ENCODE data around the gene MRPL9. TPM values are rescaled to one million over a fixed set of nuclear protein-coding genes. Genes with fewer than 3 reads are reported as not detected.

MRPL9 gene
- 81.0 TPM for polyA plus RNA-seq (2013)

GRCh38 chr1:151762941-151763921 lies at the start of gene MRPL9:
Gene MRPL9, minus strand, starts transcription at chr1:151763496. Its CDS starts 17 bp downstream, at chr1:151763479.
- Histone ChIP-seq H3K9me3 (ENCODE audit: control extremely low read depth in 1 of 5, control insufficient read depth in 4 of 5, insufficient read depth in 2 of 5, low read depth in 1 of 5, low read length in 4 of 5) (no peaks in the 10 kb centered on the region), H3K4me1 (ENCODE audit: control extremely low read depth in 1 of 4, control insufficient read depth in 4 of 4, insufficient read depth in 4 of 4, low read length in 3 of 4) (peaks cover 5 to 20% (median 16%) of the 10 kb centered on the region in 4 experiments), H3K27me3 (replicated peaks in 2 of 5; ENCODE audit: control insufficient read depth in 4 of 5, insufficient read depth in 5 of 5, low read length in 4 of 5) (no peaks in the 10 kb centered on the region), H3K4me3 (ENCODE audit: control insufficient read depth in 1 of 7, extremely low read depth in 1 of 7, insufficient read depth in 4 of 7, low read depth in 2 of 7, low read length in 6 of 7) (peak within 1 kb of the TSS; percentile 71 to 92 (median 87)), H3K36me3 (ENCODE audit: control insufficient read depth in 4 of 4, insufficient read depth in 4 of 4, low read length in 3 of 4) (peaks cover 5 to 35% (median 27%) of the 10 kb centered on the region in 4 experiments), H3K27ac (ENCODE audit: insufficient read depth in 1 of 2, low read depth in 1 of 2, low read length in 2 of 2, poor library complexity in 1 of 2, severe bottlenecking in 2 of 2) (peak within 1 kb of the TSS; percentile 69 to 90)
- ChIA-PET CTCF (interaction anchor here (1.1 to 2.6 kb wide), 8 partner anchors 10 to 231 kb away, joined by 3 to 8 read pairs (median 4); partner anchors contain the start of gene TDRKH), POLR2A (interaction anchor here (0.6 to 1.2 kb wide), 3 partner anchors 27 to 58 kb away, joined by 3 to 4 read pairs (median 4); partner anchors contain the start of gene TDRKH)
- DNase-seq = peak; percentile 79 to 87 (median 82)
- WGBS (ENCODE audit: insufficient coverage) = 0% methylated on average over 45 of the region's 68 CpGs

- WGBS (ENCODE audit: insufficient coverage) = 97% methylated on average over 6 of the region's 9 CpGs
- no peaks in the 10 kb centered on the region for H3K9me3 ChIP-seq (ENCODE audit: control extremely low read depth in 1 of 5, control insufficient read depth in 4 of 5, insufficient read depth in 2 of 5, low read depth in 1 of 5, low read length in 4 of 5)
Measured at GRCh38 chr1:151811181-151811580, 47.9 kb upstream of the MRPL9 start.

GRCh38 chr1:151809985-151810556 lies 46.8 kb upstream of the MRPL9 start:
- no peaks in the 10 kb centered on the region for H3K27me3 ChIP-seq (replicated peaks in 2 of 5; ENCODE audit: control insufficient read depth in 4 of 5, insufficient read depth in 5 of 5, low read length in 4 of 5)
- POLR2A ChIA-PET = no interaction called here
- CTCF ChIA-PET = interaction anchor here (0.8 kb wide), 1 partner anchor 18 kb away, joined by 3 read pairs; no protein-coding TSS in a partner anchor

More at GRCh38 chr1:151811181-151811580, 47.9 kb upstream of the MRPL9 start:
- no peaks in the 10 kb centered on the region for H3K36me3 ChIP-seq (ENCODE audit: control insufficient read depth in 4 of 4, insufficient read depth in 4 of 4, low read length in 3 of 4)
- H3K4me1 ChIP-seq (ENCODE audit: control extremely low read depth in 1 of 4, control insufficient read depth in 4 of 4, insufficient read depth in 4 of 4, low read length in 3 of 4) = peaks cover 2 to 17% (median 15%) of the 10 kb centered on the region in 4 experiments
- no peak overlapping the region for H3K4me3 ChIP-seq (ENCODE audit: control insufficient read depth in 1 of 7, extremely low read depth in 1 of 7, insufficient read depth in 4 of 7, low read depth in 2 of 7, low read length in 6 of 7)
- CTCF ChIA-PET = interaction anchor here (1.2 to 2.0 kb wide), 2 partner anchors 9 to 74 kb away, joined by 3 to 4 read pairs; no protein-coding TSS in a partner anchor
- POLR2A ChIA-PET = no interaction called here
- DNase-seq = no peak
- H3K27me3 ChIP-seq (replicated peaks in 2 of 5; ENCODE audit: control insufficient read depth in 4 of 5, insufficient read depth in 5 of 5, low read length in 4 of 5) = no peaks in the 10 kb centered on the region
- no peak overlapping the region for H3K27ac ChIP-seq (ENCODE audit: insufficient read depth in 1 of 2, low read depth in 1 of 2, low read length in 2 of 2, poor library complexity in 1 of 2, severe bottlenecking in 2 of 2)

GRCh38 chr1:151809290-151809984 lies 46.1 kb upstream of the MRPL9 start:
- no peaks in the 10 kb centered on the region for H3K36me3 ChIP-seq (ENCODE audit: control insufficient read depth in 4 of 4, insufficient read depth in 4 of 4, low read length in 3 of 4)
- H3K27ac ChIP-seq (ENCODE audit: insufficient read depth in 1 of 2, low read depth in 1 of 2, low read length in 2 of 2, poor library complexity in 1 of 2, severe bottlenecking in 2 of 2) = no peak overlapping the region
- POLR2A ChIA-PET = no interaction called here
- no peak overlapping the region for H3K4me3 ChIP-seq (ENCODE audit: control insufficient read depth in 1 of 7, extremely low read depth in 1 of 7, insufficient read depth in 4 of 7, low read depth in 2 of 7, low read length in 6 of 7)
- H3K4me1 ChIP-seq (ENCODE audit: control extremely low read depth in 1 of 4, control insufficient read depth in 4 of 4, insufficient read depth in 4 of 4, low read length in 3 of 4) = peaks cover 0 to 3% (median 0%) of the 10 kb centered on the region in 4 experiments
- 72% methylated on average over 5 of the region's 8 CpGs for WGBS (ENCODE audit: insufficient coverage)
- no peaks in the 10 kb centered on the region for H3K9me3 ChIP-seq (ENCODE audit: control extremely low read depth in 1 of 5, control insufficient read depth in 4 of 5, insufficient read depth in 2 of 5, low read depth in 1 of 5, low read length in 4 of 5)
- H3K27me3 ChIP-seq (replicated peaks in 2 of 5; ENCODE audit: control insufficient read depth in 4 of 5, insufficient read depth in 5 of 5, low read length in 4 of 5) = peaks cover 0 to 3% (median 0%) of the 10 kb centered on the region in 5 experiments
- CTCF ChIA-PET = interaction anchor here (0.8 kb wide), 1 partner anchor 18 kb away, joined by 3 read pairs; no protein-coding TSS in a partner anchor
- DNase-seq = no peak

More at GRCh38 chr1:151809985-151810556, 46.8 kb upstream of the MRPL9 start:
- Histone ChIP-seq H3K27ac (ENCODE audit: insufficient read depth in 1 of 2, low read depth in 1 of 2, low read length in 2 of 2, poor library complexity in 1 of 2, severe bottlenecking in 2 of 2) (no peak overlapping the region), H3K4me1 (ENCODE audit: control extremely low read depth in 1 of 4, control insufficient read depth in 4 of 4, insufficient read depth in 4 of 4, low read length in 3 of 4) (peaks cover 0 to 7% (median 4%) of the 10 kb centered on the region in 4 experiments), H3K9me3 (ENCODE audit: control extremely low read depth in 1 of 5, control insufficient read depth in 4 of 5, insufficient read depth in 2 of 5, low read depth in 1 of 5, low read length in 4 of 5) (no peaks in the 10 kb centered on the region), H3K36me3 (ENCODE audit: control insufficient read depth in 4 of 4, insufficient read depth in 4 of 4, low read length in 3 of 4) (no peaks in the 10 kb centered on the region), H3K4me3 (ENCODE audit: control insufficient read depth in 1 of 7, extremely low read depth in 1 of 7, insufficient read depth in 4 of 7, low read depth in 2 of 7, low read length in 6 of 7) (no peak overlapping the region)
- no CpG with 5 or more reads among the region's 1 CpG for WGBS (ENCODE audit: insufficient coverage)
- DNase-seq = no peak

GRCh38 chr1:151807766-151808165 lies 44.5 kb upstream of the MRPL9 start:
- H3K4me3 ChIP-seq (ENCODE audit: control insufficient read depth in 1 of 7, extremely low read depth in 1 of 7, insufficient read depth in 4 of 7, low read depth in 2 of 7, low read length in 6 of 7) = no peak overlapping the region
- peaks cover 0 to 6% (median 2%) of the 10 kb centered on the region in 5 experiments for H3K27me3 ChIP-seq (replicated peaks in 2 of 5; ENCODE audit: control insufficient read depth in 4 of 5, insufficient read depth in 5 of 5, low read length in 4 of 5)
- CTCF ChIA-PET = interaction anchor here (0.7 to 1.8 kb wide), 3 partner anchors 22 to 383 kb away, joined by 3 to 4 read pairs (median 3); no protein-coding TSS in a partner anchor
- H3K27ac ChIP-seq (ENCODE audit: insufficient read depth in 1 of 2, low read depth in 1 of 2, low read length in 2 of 2, poor library complexity in 1 of 2, severe bottlenecking in 2 of 2) = no peak overlapping the region
- no peaks in the 10 kb centered on the region for H3K9me3 ChIP-seq (ENCODE audit: control extremely low read depth in 1 of 5, control insufficient read depth in 4 of 5, insufficient read depth in 2 of 5, low read depth in 1 of 5, low read length in 4 of 5)
- POLR2A ChIA-PET = no interaction called here
- no CpG with 5 or more reads among the region's 1 CpG for WGBS (ENCODE audit: insufficient coverage)
- H3K4me1 ChIP-seq (ENCODE audit: control extremely low read depth in 1 of 4, control insufficient read depth in 4 of 4, insufficient read depth in 4 of 4, low read length in 3 of 4) = peaks cover 0 to 3% (median 0%) of the 10 kb centered on the region in 4 experiments
- DNase-seq = no peak
- no peaks in the 10 kb centered on the region for H3K36me3 ChIP-seq (ENCODE audit: control insufficient read depth in 4 of 4, insufficient read depth in 4 of 4, low read length in 3 of 4)

GRCh38 chr1:151807131-151807530 lies 43.8 kb upstream of the MRPL9 start:
- CTCF ChIA-PET = interaction anchor here (0.7 to 1.8 kb wide), 4 partner anchors 10 to 382 kb away, joined by 3 to 4 read pairs (median 4); no protein-coding TSS in a partner anchor
- WGBS (ENCODE audit: insufficient coverage) = 93% methylated on average over 3 of the region's 5 CpGs
- Histone ChIP-seq H3K27ac (ENCODE audit: insufficient read depth in 1 of 2, low read depth in 1 of 2, low read length in 2 of 2, poor library complexity in 1 of 2, severe bottlenecking in 2 of 2) (no peak overlapping the region), H3K4me3 (ENCODE audit: control insufficient read depth in 1 of 7, extremely low read depth in 1 of 7, insufficient read depth in 4 of 7, low read depth in 2 of 7, low read length in 6 of 7) (no peak overlapping the region), H3K27me3 (replicated peaks in 2 of 5; ENCODE audit: control insufficient read depth in 4 of 5, insufficient read depth in 5 of 5, low read length in 4 of 5) (peaks cover 0 to 6% (median 2%) of the 10 kb centered on the region in 5 experiments), H3K36me3 (ENCODE audit: control insufficient read depth in 4 of 4, insufficient read depth in 4 of 4, low read length in 3 of 4) (no peaks in the 10 kb centered on the region), H3K4me1 (ENCODE audit: control extremely low read depth in 1 of 4, control insufficient read depth in 4 of 4, insufficient read depth in 4 of 4, low read length in 3 of 4) (peaks cover 0 to 3% (median 0%) of the 10 kb centered on the region in 4 experiments), H3K9me3 (ENCODE audit: control extremely low read depth in 1 of 5, control insufficient read depth in 4 of 5, insufficient read depth in 2 of 5, low read depth in 1 of 5, low read length in 4 of 5) (no peaks in the 10 kb centered on the region)
- no peak for DNase-seq
- POLR2A ChIA-PET = interaction anchor here (0.7 kb wide), 1 partner anchor 13 kb away, joined by 4 read pairs; no protein-coding TSS in a partner anchor

Measured in common myeloid progenitor, CD34-positive (primary cell).